ENCODE results near the gene C17orf50.

DNA sequence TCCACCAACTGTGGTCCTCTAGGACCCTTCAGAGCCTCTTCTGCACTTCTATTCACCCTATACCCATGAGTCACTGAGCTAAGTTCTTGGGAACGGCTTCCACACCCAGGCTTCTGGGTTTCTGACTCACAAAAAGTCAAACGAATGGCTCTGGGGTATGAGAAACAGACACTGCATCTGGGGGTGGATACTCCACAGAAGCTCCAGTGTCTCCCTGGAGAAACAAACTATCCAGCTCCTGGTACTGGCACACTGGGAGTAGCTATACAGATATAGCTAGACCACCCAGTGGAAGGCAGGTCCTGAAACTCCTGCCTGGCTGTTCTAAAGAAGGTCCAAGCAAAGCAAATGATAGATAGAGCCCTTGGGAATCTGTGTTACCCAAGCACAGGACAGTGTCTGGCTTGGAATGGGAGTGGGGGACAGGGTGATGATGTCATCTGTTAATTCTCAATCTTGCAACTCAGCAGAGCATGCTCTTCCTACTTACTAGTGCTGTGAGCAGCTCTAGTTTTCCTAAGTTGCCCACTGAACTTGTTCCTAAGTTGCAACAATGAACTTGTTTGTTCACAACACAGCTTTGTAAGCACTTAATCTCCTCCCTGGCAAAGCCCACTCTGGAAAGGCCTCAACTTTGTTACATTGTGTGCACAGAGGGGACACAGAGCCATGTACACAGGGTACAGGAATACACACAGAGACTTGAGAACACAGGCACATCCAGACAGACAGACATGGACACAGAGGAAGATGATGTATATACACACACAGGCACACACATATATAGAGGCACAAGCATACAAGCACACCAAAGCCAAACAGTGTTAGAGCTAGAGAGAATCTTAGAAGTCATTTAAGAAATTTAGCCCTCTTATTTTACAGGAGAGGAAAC, 28.0 kb downstream of the C17orf50 start:
- TF ChIP-seq ISX (CRISPR knock-in tag; conservative IDR thresholded peaks at IDR 0.05) (no peak), POLR2AphosphoS2 (IDR thresholded peaks at IDR 0.05; ENCODE audit: low read depth, low read length) (no peak), PHF8 (CRISPR knock-in tag; IDR thresholded peaks at IDR 0.05) (no peak), SP1 (IDR thresholded peaks at IDR 0.05) (no peak), SP1 (CRISPR knock-in tag; IDR thresholded peaks at IDR 0.05) (no peak), KAT8 (CRISPR knock-in tag; IDR thresholded peaks at IDR 0.05) (no peak), ZNF598 (CRISPR knock-in tag; IDR thresholded peaks at IDR 0.05; ENCODE audit: borderline replicate concordance) (no peak), POLR2A (IDR thresholded peaks at IDR 0.05; ENCODE audit: insufficient read depth in 1 of 2, low read depth in 2 of 2, low read length in 2 of 2) (no peak), ZNF20 (CRISPR knock-in tag; IDR thresholded peaks at IDR 0.05) (no peak)
- TF ChIP-seq, protein P1, sequence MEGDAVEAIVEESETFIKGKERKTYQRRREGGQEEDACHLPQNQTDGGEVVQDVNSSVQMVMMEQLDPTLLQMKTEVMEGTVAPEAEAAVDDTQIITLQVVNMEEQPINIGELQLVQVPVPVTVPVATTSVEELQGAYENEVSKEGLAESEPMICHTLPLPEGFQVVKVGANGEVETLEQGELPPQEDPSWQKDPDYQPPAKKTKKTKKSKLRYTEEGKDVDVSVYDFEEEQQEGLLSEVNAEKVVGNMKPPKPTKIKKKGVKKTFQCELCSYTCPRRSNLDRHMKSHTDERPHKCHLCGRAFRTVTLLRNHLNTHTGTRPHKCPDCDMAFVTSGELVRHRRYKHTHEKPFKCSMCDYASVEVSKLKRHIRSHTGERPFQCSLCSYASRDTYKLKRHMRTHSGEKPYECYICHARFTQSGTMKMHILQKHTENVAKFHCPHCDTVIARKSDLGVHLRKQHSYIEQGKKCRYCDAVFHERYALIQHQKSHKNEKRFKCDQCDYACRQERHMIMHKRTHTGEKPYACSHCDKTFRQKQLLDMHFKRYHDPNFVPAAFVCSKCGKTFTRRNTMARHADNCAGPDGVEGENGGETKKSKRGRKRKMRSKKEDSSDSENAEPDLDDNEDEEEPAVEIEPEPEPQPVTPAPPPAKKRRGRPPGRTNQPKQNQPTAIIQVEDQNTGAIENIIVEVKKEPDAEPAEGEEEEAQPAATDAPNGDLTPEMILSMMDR (CRISPR knock-in tag; IDR thresholded peaks at IDR 0.05), result no peak
- TF ChIP-seq, protein P2, sequence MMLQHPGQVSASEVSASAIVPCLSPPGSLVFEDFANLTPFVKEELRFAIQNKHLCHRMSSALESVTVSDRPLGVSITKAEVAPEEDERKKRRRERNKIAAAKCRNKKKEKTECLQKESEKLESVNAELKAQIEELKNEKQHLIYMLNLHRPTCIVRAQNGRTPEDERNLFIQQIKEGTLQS (CRISPR knock-in tag; IDR thresholded peaks at IDR 0.05), result no peak
- TF ChIP-seq, protein P3, sequence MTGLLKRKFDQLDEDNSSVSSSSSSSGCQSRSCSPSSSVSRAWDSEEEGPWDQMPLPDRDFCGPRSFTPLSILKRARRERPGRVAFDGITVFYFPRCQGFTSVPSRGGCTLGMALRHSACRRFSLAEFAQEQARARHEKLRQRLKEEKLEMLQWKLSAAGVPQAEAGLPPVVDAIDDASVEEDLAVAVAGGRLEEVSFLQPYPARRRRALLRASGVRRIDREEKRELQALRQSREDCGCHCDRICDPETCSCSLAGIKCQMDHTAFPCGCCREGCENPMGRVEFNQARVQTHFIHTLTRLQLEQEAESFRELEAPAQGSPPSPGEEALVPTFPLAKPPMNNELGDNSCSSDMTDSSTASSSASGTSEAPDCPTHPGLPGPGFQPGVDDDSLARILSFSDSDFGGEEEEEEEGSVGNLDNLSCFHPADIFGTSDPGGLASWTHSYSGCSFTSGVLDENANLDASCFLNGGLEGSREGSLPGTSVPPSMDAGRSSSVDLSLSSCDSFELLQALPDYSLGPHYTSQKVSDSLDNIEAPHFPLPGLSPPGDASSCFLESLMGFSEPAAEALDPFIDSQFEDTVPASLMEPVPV (CRISPR knock-in tag; IDR thresholded peaks at IDR 0.05), result no peak
- TF ChIP-seq, protein P4, sequence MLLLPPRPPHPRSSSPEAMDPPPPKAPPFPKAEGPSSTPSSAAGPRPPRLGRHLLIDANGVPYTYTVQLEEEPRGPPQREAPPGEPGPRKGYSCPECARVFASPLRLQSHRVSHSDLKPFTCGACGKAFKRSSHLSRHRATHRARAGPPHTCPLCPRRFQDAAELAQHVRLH (CRISPR knock-in tag; IDR thresholded peaks at IDR 0.05; ENCODE audit: borderline replicate concordance, low read depth), result no peak
